Measurements from ENCODE around the gene PPP2R5D.

Gene PPP2R5D

DNA sequence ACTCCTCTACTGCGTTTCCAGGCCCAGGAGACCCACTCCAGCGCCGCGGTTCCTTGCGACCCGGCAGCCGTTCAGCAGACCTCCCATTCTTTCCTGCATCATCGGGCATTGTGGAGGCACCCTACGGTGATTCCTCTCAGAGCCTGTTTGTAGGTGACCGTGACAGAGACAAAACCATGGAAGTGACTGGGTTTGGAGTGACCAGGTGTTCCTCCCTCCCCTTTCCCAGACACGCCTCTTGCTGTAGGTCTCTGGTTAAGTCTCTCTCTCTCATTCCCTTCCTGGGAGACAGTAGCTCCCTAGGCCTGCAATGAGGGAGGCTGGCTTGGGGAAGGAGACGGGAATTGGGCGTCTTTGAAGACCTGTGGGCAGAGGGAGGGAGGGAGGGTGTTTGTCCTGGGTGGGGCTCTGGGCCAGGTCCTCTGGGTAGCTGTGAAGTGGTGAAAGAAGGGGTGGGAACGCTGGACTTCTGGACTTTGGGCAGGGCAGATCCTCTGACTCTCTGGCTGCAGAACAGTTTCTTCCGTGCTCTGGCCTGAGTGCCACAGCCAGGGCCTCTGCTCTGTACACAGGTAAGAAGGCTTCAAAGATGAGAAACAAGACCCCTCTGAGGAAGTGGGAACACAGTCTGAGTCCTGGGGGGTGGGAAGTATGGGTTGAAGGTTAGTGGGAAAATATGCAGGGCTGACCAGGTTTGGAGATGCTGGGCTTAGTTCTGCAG is 75.8 kb downstream of the PPP2R5D start:
- no peak for DNase-seq

DNA sequence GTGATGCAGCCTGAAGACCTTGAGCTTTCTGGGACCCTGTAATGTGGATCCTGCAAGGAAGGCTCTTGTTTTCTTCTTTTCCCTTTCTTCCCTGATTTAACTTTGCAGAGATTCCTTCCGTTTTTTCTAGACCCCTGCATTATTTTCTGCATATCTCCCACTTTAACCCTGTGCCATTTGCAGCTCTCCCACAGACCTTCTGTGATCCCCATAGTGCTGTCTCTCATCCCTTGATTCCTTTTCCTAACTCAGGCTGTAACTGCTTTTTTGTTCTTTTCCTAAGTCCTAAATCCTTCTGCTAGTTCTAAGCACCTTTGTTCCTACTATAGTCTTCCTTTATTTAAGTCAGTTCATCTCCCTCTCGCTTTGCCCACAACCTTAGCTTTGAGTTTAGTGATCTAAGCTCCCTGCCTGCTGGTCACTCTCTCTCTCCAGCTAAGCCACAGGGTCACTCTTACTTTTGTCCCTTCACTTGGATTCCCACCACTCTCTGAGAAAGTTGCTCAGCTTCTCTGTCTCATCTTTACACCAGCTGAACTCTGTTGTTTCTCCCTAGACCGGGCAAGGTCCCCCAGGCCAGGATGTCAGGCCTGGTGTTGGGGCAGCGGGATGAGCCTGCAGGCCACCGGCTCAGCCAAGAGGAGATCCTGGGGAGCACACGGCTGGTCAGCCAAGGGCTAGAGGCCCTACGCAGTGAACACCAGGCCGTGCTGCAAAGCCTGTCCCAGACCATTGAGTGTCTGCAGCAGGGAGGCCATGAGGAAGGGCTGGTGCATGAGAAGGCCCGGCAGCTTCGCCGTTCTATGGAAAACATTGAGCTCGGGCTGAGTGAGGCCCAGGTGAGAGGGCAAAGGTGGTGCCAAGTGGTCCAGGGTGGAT is 76.6 kb downstream of the PPP2R5D start:
- no peak for DNase-seq

DNA sequence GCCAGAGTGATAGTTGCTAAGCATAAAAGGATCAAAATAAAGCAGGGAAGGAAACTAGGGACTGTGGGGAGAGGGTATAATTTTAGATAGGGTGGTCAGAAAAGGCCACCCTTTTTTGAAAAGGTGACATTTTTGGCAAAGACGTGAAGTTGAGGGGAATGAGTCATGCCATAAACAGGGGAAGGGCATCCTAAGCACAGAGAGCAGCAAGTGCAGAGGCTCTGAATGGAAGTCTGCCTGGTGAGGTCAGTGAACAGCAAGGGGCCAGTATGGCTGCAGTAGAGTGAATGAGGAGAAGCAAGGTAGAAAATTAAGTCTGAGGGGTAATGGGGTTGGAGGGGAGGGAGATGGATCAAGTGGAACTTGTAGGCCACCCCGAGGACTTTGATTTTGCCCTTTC is 77.5 kb downstream of the PPP2R5D start:
- DNase-seq = no peak
